Hematopoietic multipotent progenitor cell treated with erythropoietin and hydrocortisone succinate and interleukin-3 and kit ligand, for 8 days (in vitro differentiated cells): Measurements from ENCODE around the gene SPATA31A3.
"Not testable (repeated sequence)": the region's sequence is repeated elsewhere in the genome, so short reads cannot be mapped to it uniquely, and the experiment has no call there.

Experiments
- DNase-seq: peaks from one replicate; pipeline ENCODE4 v3.0.0-alpha.2; 2015

The SPATA31A3 gene

DNA sequence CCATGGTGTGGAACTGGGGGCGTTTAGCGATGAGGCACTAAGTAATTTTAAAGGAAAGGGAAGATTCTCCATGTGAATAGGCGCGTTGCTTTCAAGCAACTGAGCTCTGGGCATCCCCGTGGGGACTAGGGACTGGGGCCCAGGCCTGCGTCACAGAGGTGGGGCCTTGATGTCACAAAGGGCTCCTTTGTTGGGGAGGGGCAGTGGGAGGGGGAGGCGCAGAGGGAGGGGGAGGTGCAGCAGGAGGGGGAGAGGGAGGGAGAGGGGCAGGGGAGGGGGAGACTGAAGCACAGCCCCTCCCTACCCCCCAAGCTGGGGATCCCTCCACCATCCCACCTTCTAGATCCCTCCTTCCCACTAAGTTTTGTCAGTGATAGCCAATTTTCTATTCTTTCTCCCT lies at the start of gene SPATA31A3:
SPATA31A3 (minus strand) TSS at position 101 of the 400 bp plus-strand sequence; CDS start at position 72, 29 bp downstream.
- DNase-seq = not testable (repeated sequence)

- DNase-seq = not testable (repeated sequence)
Measured at GRCh38 chr9:66952576-66952975, 39.8 kb downstream of the SPATA31A3 start.

DNA sequence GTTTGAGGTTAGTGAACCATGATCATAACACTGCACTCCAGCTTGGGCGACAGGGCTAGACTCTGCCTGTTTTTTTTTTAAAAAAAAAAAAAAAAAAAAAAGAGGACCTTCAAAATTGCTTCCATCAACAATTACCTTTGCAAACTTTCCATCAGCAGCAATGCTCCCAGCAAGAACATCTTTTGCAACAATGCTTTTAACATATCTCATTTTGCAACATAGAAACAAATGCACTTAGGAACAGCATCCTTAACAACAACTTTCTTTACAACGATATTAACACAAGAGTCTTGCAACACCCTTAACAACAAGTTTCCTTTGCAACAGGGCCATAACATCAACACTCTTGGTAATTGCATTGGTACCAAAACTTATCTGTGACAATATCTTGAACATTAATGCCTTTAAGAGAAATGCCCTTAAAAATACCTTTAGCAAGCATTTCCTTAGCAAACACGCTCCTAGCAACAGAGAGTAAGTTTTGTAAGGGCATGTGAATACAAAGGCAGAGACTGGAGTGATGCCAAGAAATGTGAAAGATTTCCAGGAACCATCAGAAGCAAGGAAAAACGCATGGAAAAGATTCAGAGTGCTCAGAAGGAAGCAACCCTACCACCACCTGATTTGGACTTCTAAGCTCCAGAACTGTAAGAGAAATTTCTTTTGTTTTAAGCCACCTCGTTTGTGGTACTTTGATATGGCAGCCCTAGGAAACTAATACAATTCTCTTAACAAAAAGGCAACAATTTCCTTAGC lies 49.8 kb downstream of the SPATA31A3 start:
- not testable (repeated sequence) for DNase-seq

DNA sequence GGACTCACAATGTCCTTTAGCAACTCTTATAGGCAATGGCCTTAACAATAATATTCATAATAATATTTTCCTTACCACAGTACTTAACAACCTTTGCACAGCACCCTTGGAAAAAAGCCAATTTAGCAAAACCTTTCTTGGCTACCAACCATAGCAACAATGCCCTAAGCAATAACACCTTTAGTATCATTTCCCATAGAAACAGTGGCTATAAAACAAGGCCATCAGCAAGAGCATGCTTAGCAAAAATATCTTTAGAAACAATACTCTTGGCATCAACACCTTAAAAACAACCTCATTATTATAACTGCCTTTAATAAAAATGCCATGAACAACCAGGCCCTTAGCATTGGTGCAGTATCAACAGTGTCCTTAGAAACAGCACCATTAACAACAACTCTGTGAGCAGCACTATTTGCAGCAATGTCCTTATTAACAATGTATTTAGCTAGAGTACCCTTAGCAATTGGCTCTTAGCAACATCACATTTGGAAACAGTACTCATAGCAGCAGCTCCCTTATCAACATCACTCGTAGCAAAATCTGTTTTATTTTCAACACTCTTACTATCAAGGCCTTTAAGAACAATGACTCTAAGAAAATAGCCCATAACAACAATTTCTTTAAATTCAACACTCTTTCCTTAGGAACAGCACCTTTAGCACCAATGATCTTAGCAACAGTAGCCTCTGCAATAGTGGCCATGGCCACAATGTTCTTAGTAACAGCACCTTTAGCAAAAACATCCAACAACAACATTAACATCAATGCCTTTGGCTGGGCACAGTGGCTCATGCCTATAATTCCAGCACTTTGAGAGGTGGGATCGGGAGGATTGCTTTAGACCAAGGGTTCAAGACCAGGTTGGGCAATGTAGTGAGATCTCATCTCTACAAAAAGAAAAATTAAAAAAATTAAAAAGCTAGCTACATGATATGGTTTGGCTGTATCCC lies 52.2 kb downstream of the SPATA31A3 start:
- DNase-seq = not testable (repeated sequence)

GRCh38 chr9:66938322-66938721 lies 54.0 kb downstream of the SPATA31A3 start:
- DNase-seq = not testable (repeated sequence)

DNA sequence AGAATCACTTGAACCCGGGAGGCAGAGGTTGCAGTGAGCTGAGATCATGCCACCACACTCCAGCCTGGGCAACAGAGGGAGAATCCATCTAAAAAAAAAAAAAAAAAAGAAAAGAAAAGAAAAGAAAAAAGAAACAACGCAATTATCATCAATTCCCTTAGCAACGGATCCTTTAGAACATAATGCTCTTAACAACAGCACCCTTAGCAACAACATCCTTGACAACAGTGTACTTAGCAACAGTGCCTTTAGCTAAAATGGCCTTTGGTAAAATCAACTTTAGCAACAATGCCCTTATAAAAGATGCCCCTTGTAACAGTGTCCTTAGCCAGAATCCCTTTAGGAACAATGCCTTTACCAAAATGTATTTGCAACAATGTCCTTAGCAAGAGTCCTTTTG lies 54.7 kb downstream of the SPATA31A3 start:
- DNase-seq = not testable (repeated sequence)
